Astrocyte of the spinal cord (primary cell): ENCODE data around the gene FTCD.

ENCODE experiments used
- DNase-seq: peaks from one replicate; pipeline ENCODE4 v3.0.0; 2011; ENCODE audit warnings: low read depth, low spot score
- H3K4me3 ChIP-seq: 2 replicates; pipeline ENCODE4 v1.5.1; 2011; ENCODE audit warnings: low read depth, mild to moderate bottlenecking, low read length, moderate library complexity
- in situ Hi-C: cut with HindIII; loops from 2 replicates; pipeline ENCODE4 v1.10.0; 2017; ENCODE audit warnings: low sequenced_read_pairs
- TF ChIP-seq, protein P1 (sequence below): IDR thresholded peaks from 2 replicates; pipeline ENCODE4 v1.5.1; 2012; ENCODE audit warnings: low read depth, mild to moderate bottlenecking, low read length, inconsistent platforms

The FTCD gene

DNA sequence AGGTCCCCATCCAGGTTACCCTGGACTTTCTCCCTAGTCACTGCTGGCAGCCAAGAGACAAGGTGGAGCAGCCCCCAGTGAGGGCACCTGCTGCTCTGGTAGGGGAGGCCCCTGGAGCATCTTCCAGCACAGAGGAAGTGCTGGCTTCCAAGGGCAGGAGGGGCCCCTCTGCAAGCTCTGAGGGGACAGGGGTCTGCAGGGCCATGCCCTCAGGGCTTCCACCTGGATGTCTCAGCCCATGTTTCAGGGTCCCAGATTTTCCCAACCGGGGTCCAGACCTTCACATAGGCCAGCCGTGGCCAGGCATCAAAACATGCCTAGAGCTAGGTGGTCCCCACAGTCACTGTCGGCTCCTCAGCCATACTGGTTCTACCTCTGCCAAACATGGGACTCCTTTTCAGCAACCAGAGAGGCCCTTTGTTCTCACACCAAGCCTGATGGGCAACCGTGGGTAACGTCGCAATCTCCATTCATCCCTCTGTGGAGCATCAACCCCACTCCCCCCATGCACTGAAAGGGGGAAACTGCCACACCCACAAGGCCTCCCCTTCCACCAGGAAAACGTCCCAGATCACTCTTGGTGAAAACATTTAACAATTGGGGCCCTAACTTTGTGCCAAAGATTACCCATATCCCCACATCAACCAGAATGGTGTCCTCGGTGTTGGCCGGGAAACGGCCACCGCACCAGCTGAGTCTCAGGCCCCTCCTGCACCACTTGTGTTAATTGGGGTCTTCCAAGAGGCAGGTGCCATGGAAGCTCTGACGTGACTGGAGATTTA is 59.4 kb downstream of the FTCD start:
- H3K4me3 ChIP-seq: no peak overlapping the region
- TF ChIP-seq, protein P1, sequence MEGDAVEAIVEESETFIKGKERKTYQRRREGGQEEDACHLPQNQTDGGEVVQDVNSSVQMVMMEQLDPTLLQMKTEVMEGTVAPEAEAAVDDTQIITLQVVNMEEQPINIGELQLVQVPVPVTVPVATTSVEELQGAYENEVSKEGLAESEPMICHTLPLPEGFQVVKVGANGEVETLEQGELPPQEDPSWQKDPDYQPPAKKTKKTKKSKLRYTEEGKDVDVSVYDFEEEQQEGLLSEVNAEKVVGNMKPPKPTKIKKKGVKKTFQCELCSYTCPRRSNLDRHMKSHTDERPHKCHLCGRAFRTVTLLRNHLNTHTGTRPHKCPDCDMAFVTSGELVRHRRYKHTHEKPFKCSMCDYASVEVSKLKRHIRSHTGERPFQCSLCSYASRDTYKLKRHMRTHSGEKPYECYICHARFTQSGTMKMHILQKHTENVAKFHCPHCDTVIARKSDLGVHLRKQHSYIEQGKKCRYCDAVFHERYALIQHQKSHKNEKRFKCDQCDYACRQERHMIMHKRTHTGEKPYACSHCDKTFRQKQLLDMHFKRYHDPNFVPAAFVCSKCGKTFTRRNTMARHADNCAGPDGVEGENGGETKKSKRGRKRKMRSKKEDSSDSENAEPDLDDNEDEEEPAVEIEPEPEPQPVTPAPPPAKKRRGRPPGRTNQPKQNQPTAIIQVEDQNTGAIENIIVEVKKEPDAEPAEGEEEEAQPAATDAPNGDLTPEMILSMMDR: no peak
- DNase-seq: no peak
- in situ Hi-C loops: no loop called here

DNA sequence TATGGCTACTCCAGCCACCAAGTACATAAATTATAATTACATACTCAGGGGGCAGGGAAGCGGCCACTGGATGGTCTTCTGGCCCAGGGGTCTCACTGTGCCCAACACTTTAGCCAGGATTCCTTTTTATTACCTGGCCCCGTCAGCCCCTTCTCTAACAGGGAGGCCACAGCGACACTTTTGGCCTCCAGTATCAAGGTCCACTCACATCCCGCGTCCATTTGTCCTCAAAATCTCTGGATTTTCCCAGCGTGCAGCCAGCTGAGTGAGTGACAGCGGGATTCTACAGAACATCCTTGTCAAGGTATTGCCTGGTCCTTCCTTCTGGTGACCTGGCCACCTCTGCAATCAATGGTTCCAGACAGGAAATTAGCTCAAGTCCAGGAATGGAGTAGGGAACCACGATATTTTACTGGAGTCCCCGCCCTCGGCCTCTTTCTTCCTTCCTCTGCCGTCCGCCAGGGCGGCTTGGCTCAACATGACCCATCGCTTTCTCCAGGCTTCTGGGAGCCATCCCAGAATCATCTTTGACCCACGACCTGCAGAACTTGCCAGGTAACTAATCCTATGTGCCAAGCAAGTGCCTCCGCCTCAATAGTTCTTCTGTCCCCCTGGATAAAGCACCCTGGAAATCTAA is 60.2 kb downstream of the FTCD start:
- DNase-seq: no peak
- in situ Hi-C loops: no loop called here
- TF ChIP-seq, protein P1: no peak
- H3K4me3 ChIP-seq: no peak overlapping the region

DNA sequence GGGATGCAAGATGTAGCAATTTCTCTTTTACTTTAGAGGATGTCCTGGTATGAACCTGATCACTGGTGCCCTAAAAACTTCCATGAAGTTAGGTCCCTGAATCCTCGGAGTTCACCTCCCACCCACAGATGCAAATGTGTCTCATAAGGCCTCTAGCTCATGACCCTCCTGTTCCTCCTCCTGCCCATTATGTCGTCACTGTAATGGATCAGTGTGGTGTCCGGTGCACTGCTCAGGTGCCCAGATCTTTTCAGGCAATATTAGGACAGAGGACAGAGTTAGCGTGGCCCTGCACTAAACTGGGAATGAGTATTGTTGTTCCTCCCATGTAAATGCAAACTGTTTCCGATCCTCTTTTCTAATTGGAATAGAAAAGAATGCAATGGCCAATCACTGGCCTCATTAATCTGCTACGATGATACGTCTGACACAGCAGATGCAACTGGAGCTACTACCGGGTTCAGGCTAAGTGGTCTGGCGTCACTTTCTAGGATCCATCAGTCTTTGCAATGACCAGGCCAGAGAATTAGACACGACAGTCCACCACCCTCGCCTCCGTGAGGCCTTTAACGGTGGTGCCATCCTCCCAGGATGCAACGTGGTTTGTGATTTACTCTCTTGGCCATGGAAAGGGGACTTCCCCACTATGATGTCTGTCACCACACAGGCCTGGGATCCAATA is 60.8 kb downstream of the FTCD start:
- TF ChIP-seq, protein P1: no peak
- no peak for DNase-seq
- in situ Hi-C loops: no loop called here
- H3K4me3 ChIP-seq: no peak overlapping the region

DNA sequence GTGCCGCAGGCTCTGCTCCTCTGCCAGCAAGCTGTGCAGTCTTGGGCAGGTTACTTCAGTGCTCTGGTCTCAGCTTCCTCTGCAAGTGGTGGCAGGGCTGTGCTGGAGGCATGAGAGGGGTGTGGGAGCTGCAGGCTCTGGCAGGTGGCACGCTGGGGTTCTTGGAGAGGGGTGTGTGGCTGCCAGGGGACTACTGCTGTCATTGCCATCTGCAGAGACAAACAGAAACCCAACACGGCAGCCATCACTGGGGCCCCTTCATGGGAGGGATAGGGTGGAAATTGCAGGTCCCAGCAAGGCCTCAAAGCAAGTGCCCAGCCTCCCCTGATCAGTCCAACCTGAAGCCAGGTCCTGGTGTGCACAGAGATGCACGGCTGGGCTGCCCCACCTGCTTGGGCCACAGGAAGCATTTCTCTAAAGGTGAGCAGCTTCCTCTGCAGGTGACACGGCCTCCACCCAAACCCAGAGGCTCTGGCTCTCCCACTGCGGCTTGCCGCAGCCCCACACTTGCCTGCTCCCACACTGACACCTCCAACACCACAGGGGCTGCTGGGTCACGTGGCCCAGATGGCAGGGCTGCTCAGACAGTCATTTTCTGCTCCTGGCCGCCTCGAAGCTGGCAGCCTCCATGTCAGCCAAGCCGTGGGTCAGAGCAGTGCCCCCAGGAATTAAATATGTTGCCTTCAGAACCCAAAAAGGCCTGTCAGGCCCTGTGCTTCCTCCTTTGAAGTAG is 61.5 kb downstream of the FTCD start:
- TF ChIP-seq, protein P1: no peak
- no peak overlapping the region for H3K4me3 ChIP-seq
- no peak for DNase-seq
- in situ Hi-C loops: no loop called here

DNA sequence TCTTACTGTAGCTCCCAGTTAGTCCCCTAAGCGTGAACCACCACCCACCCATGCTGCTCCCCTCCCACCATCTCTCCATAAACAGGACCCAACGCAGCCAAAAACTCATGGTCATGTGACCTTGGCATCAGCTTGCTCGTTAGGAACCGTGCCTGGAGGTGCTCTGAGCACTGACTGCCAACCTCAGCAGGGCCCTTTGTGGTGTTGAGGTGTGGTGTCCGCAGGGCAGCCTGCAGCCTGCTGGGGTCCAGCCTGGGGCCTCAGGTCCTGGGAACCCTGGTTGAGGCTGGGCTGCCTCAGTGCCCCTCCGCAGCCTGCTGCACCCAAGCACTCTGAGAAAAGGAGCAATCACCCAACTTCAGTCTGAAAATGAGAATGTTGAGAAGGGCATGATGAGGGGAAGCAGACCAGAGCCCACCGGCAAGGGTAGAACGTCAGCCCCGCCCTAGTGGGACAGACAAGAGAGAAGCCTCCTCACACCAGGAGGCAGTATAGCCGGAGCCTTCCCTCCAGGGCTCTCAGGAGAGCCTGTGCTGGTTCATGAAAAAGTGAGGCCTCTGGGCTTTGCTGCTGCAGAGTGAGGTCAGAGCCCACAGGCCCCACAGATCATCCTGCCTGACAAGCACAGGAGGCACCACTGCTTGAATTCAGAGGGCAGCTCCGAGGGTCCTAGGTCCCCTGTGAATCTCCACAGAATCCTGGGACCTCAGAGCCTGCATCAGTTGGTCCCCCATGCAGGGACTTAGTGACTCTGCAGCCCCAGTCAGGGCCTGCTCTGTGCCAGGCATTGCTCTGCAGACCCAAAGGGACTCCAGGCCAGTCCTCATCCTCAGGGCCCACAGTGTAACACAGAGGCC is 62.3 kb downstream of the FTCD start:
- H3K4me3 ChIP-seq: no peak overlapping the region
- no peak for DNase-seq
- TF ChIP-seq, protein P1: no peak
- in situ Hi-C loops: no loop called here
